Muscle layer of duodenum (tissue), 2 donors: ENCODE data around the gene GNAT2.

Experiments
- H3K27ac ChIP-seq: one replicate; pipeline ENCODE4 v1.7.0; 2013; ENCODE audit warnings: mild to moderate bottlenecking, low read length
- H3K27me3 ChIP-seq: one replicate; pipeline ENCODE4 v1.7.0; 2013; ENCODE audit warnings: low read depth, mild to moderate bottlenecking, control low read depth, low read length
- H3K36me3 ChIP-seq, 2 donors: one replicate each; pipeline ENCODE4 v1.7.0; 2013; ENCODE audit warnings: low read length in 2 of 2, control low read depth in 1 of 2, mild to moderate bottlenecking in 1 of 2; ENCODE audit not compliant: insufficient read depth in 2 of 2, control insufficient read depth in 1 of 2
- H3K4me1 ChIP-seq, 2 donors: one replicate each; pipeline ENCODE4 v1.7.0; 2013; ENCODE audit warnings: low read length in 2 of 2, mild to moderate bottlenecking in 2 of 2, control low read depth in 1 of 2, moderate library complexity in 1 of 2; ENCODE audit not compliant: insufficient read depth in 2 of 2, control insufficient read depth in 1 of 2
- H3K4me3 ChIP-seq, 2 donors: one replicate each; pipeline ENCODE4 v1.7.0; 2013; ENCODE audit warnings: low read length in 2 of 2, low read depth in 1 of 2, mild to moderate bottlenecking in 1 of 2
- H3K9me3 ChIP-seq, 2 donors: one replicate each; pipeline ENCODE4 v1.7.0; 2013; ENCODE audit warnings: low read length in 2 of 2, control low read depth in 1 of 2, mild to moderate bottlenecking in 1 of 2; ENCODE audit not compliant: control insufficient read depth in 1 of 2
- donor health status: healthy.

The GNAT2 gene

GRCh38 chr1:109615879-109616278 lies 3.5 kb downstream of the GNAT2 start:
- Histone ChIP-seq H3K27me3 (no peaks in the 10 kb centered on the region), H3K4me1 (peaks cover 3 to 10% of the 10 kb centered on the region in 2 donors), H3K9me3 (no peaks in the 10 kb centered on the region), H3K36me3 (peaks cover 0 to 7% of the 10 kb centered on the region in 2 donors), H3K27ac (peak overlapping the region; percentile 62), H3K4me3 (no peak overlapping the region)

- no peaks in the 10 kb centered on the region for H3K9me3 ChIP-seq
- no peaks in the 10 kb centered on the region for H3K27me3 ChIP-seq
- H3K27ac ChIP-seq: no peak overlapping the region
- no peaks in the 10 kb centered on the region for H3K36me3 ChIP-seq
- peaks cover 0 to 3% of the 10 kb centered on the region in 2 donors for H3K4me1 ChIP-seq
- no peak overlapping the region for H3K4me3 ChIP-seq
These were observed 5.9 kb downstream of the GNAT2 start for GRCh38 chr1:109613361-109614147.

- no peaks in the 10 kb centered on the region for H3K36me3 ChIP-seq
- no peak overlapping the region for H3K4me3 ChIP-seq
- no peaks in the 10 kb centered on the region for H3K9me3 ChIP-seq
- H3K27me3 ChIP-seq: no peaks in the 10 kb centered on the region
- peaks cover 0 to 3% of the 10 kb centered on the region in 2 donors for H3K4me1 ChIP-seq
- H3K27ac ChIP-seq: no peak overlapping the region
These were observed 8.0 kb downstream of the GNAT2 start for GRCh38 chr1:109611308-109611990.

- Histone ChIP-seq H3K9me3 (no peaks in the 10 kb centered on the region), H3K4me3 (no peak overlapping the region), H3K4me1 (peaks cover 0 to 3% of the 10 kb centered on the region in 2 donors), H3K36me3 (no peaks in the 10 kb centered on the region), H3K27ac (no peak overlapping the region), H3K27me3 (no peaks in the 10 kb centered on the region)
These were observed 8.7 kb downstream of the GNAT2 start for GRCh38 chr1:109610609-109611307.

- Histone ChIP-seq H3K4me3 (no peak overlapping the region), H3K36me3 (no peaks in the 10 kb centered on the region), H3K27ac (no peak overlapping the region)
These were observed 9.5 kb downstream of the GNAT2 start for GRCh38 chr1:109609881-109610280.

GRCh38 chr1:109605381-109605780 lies 14.0 kb downstream of the GNAT2 start:
- Histone ChIP-seq H3K9me3 (no peaks in the 10 kb centered on the region), H3K4me3 (no peak overlapping the region), H3K27ac (no peak overlapping the region), H3K4me1 (no peaks in the 10 kb centered on the region), H3K27me3 (no peaks in the 10 kb centered on the region), H3K36me3 (no peaks in the 10 kb centered on the region)

More at GRCh38 chr1:109609881-109610280, 9.5 kb downstream of the GNAT2 start:
- Histone ChIP-seq H3K9me3 (no peaks in the 10 kb centered on the region), H3K4me1 (peaks cover 0 to 3% of the 10 kb centered on the region in 2 donors), H3K27me3 (no peaks in the 10 kb centered on the region)

- Histone ChIP-seq H3K4me1 (no peaks in the 10 kb centered on the region), H3K27ac (no peak overlapping the region), H3K36me3 (no peaks in the 10 kb centered on the region), H3K4me3 (no peak overlapping the region), H3K9me3 (no peaks in the 10 kb centered on the region), H3K27me3 (no peaks in the 10 kb centered on the region)
These were observed 16.2 kb downstream of the GNAT2 start for GRCh38 chr1:109603229-109603628.

- Histone ChIP-seq H3K9me3 (no peaks in the 10 kb centered on the region), H3K27me3 (no peaks in the 10 kb centered on the region), H3K4me1 (no peaks in the 10 kb centered on the region), H3K36me3 (peaks cover 8 to 15% of the 10 kb centered on the region in 2 donors), H3K4me3 (no peak overlapping the region), H3K27ac (no peak overlapping the region)
These were observed 20.8 kb downstream of the GNAT2 start for GRCh38 chr1:109598655-109599054.

- peaks cover 10 to 20% of the 10 kb centered on the region in 2 donors for H3K36me3 ChIP-seq
These were observed 21.3 kb downstream of the GNAT2 start for GRCh38 chr1:109598156-109598555.

GRCh38 chr1:109595531-109595930 lies 23.9 kb downstream of the GNAT2 start:
- Histone ChIP-seq H3K27ac (no peak overlapping the region), H3K4me1 (no peaks in the 10 kb centered on the region), H3K27me3 (no peaks in the 10 kb centered on the region), H3K36me3 (peaks cover 33 to 41% of the 10 kb centered on the region in 2 donors), H3K9me3 (no peaks in the 10 kb centered on the region), H3K4me3 (no peak overlapping the region)

More at GRCh38 chr1:109598156-109598555, 21.3 kb downstream of the GNAT2 start:
- H3K4me1 ChIP-seq: no peaks in the 10 kb centered on the region
- no peaks in the 10 kb centered on the region for H3K27me3 ChIP-seq
- H3K27ac ChIP-seq: no peak overlapping the region
- H3K9me3 ChIP-seq: no peaks in the 10 kb centered on the region
- H3K4me3 ChIP-seq: no peak overlapping the region

GRCh38 chr1:109592916-109593315 lies 26.5 kb downstream of the GNAT2 start:
- Histone ChIP-seq H3K27me3 (no peaks in the 10 kb centered on the region), H3K4me3 (no peak overlapping the region), H3K36me3 (peaks cover 41 to 51% of the 10 kb centered on the region in 2 donors), H3K27ac (no peak overlapping the region), H3K9me3 (no peaks in the 10 kb centered on the region), H3K4me1 (no peaks in the 10 kb centered on the region)
